Hepatocyte (in vitro differentiated cells): ENCODE data around the gene XBP1. TPM values are rescaled to one million over a fixed set of nuclear protein-coding genes. Genes with fewer than 3 reads are reported as not detected.

Source experiments
- DNase-seq: peaks from one replicate; pipeline ENCODE4 v3.0.0-alpha.2; 2016; ENCODE audit warnings: low spot score
- H2AFZ ChIP-seq: fragments of 200-600 bp; sonication (generic); 2 replicates; pipeline ENCODE4 v1.6.0; 2016; ENCODE audit warnings: antibody characterized with exemption, mild to moderate bottlenecking
- H3K27ac ChIP-seq: fragments of 200-600 bp; sonication (generic); 2 replicates; pipeline ENCODE4 v1.5.1; 2016; ENCODE audit warnings: mild to moderate bottlenecking
- H3K27me3 ChIP-seq: fragments of 200-600 bp; sonication (generic); 2 replicates; pipeline ENCODE4 v1.6.1; 2016
- H3K36me3 ChIP-seq: fragments of 200-600 bp; sonication (generic); replicated peaks from 2 replicates; pipeline ENCODE4 v1.5.1; 2016; ENCODE audit warnings: low read depth; ENCODE audit not compliant: insufficient read depth
- H3K4me1 ChIP-seq: fragments of 200-600 bp; sonication (generic); 2 replicates; pipeline ENCODE4 v1.5.1; 2016; ENCODE audit warnings: mild to moderate bottlenecking, moderate library complexity; ENCODE audit not compliant: insufficient read depth
- H3K4me2 ChIP-seq: fragments of 200-600 bp; sonication (generic); 2 replicates; pipeline ENCODE4 v1.6.0; 2016
- H3K4me3 ChIP-seq: fragments of 200-600 bp; sonication (generic); 2 replicates; pipeline ENCODE4 v1.5.1; 2016; ENCODE audit warnings: mild to moderate bottlenecking
- H3K79me2 ChIP-seq: fragments of 200-600 bp; sonication (generic); 2 replicates; pipeline ENCODE4 v1.6.0; 2017; ENCODE audit warnings: mild to moderate bottlenecking
- H3K9me2 ChIP-seq: fragments of 200-600 bp; sonication (generic); replicated peaks from 2 replicates; pipeline ENCODE4 v1.6.0; 2017; ENCODE audit warnings: mild to moderate bottlenecking; ENCODE audit not compliant: insufficient read depth
- H3K9me3 ChIP-seq: fragments of 200-600 bp; sonication (generic); 2 replicates; pipeline ENCODE4 v1.5.1; 2016; ENCODE audit warnings: low read depth, mild to moderate bottlenecking
- H4K20me1 ChIP-seq: fragments of 200-600 bp; sonication (generic); 2 replicates; pipeline ENCODE4 v1.6.0; 2016; ENCODE audit warnings: mild to moderate bottlenecking; ENCODE audit not compliant: insufficient read depth, poor library complexity, severe bottlenecking
- EZH2 ChIP-seq: fragments of 200-600 bp; sonication (generic); IDR thresholded peaks from 2 replicates; pipeline ENCODE4 v1.6.1; 2016; ENCODE audit warnings: antibody characterized with exemption, mild to moderate bottlenecking, borderline replicate concordance
- EZH2phosphoT487 ChIP-seq: fragments of 200-600 bp; sonication (generic); IDR thresholded peaks from one replicate; pipeline ENCODE4 v1.6.1; 2018; ENCODE audit warnings: antibody characterized with exemption, mild to moderate bottlenecking, low read depth, moderate library complexity; ENCODE audit not compliant: unreplicated experiment, severe bottlenecking
- WGBS: methylation state at CpG from one replicate; pipeline ENCODE4 v1.1.6; 2016; ENCODE audit warnings: low lambda C conversion rate; ENCODE audit errors: missing lambda C conversion rate; 5-methylcytosine and 5-hydroxymethylcytosine counted together
- polyA plus RNA-seq: library from polyadenylated mRNA; unstranded; fragments of >200 nt; fragmentation: Nextera tagmentation; extraction: Ambion mirVana; gene quantifications from 2 replicates; pipeline ENCODE4 v1.2.1, GENCODE V29; 2016
- total RNA-seq: library from RNA; depleted of rRNA; stranded (reverse); fragments of >200 nt; gene quantifications from 2 replicates; pipeline ENCODE4 v1.2.3, GENCODE V29; 2014
- TF ChIP-seq, protein P1 (sequence below): fragments of 200-600 bp; sonication (generic); IDR thresholded peaks from 2 replicates; pipeline ENCODE4 v1.5.1; 2016; ENCODE audit warnings: antibody characterized with exemption, mild to moderate bottlenecking; ENCODE audit not compliant: poor library complexity

XBP1 gene
- total and polyA plus RNA-seq, 2 experiments from 2014 or later = 351 to 376 TPM

DNA sequence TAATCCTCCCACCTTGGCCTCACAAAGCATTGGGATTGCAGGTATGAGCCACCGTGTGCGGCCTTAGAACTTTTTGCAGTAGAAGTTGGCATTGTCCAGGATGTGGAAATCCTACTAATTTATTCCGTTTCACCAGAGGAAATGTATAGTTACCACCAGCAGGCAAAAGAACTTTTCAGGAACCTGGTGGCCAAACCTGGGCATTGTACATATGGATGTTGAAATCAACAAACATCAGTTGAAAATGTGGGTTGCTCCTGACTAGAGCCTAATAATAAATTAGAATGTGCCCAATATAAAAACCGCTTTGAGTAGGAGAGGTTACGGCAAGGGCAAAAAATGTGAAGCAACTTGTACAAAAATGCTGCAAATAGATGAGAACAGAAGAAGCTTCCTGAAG is 40.7 kb upstream of the XBP1 start:
- DNase-seq = no peak
- H3K9me2 ChIP-seq = no peaks in the 10 kb centered on the region
- H4K20me1 ChIP-seq = no peaks in the 10 kb centered on the region
- no peaks in the 10 kb centered on the region for H3K4me1 ChIP-seq
- TF ChIP-seq EZH2phosphoT487 (no peak), EZH2 (no peak)
- TF ChIP-seq, protein P1, sequence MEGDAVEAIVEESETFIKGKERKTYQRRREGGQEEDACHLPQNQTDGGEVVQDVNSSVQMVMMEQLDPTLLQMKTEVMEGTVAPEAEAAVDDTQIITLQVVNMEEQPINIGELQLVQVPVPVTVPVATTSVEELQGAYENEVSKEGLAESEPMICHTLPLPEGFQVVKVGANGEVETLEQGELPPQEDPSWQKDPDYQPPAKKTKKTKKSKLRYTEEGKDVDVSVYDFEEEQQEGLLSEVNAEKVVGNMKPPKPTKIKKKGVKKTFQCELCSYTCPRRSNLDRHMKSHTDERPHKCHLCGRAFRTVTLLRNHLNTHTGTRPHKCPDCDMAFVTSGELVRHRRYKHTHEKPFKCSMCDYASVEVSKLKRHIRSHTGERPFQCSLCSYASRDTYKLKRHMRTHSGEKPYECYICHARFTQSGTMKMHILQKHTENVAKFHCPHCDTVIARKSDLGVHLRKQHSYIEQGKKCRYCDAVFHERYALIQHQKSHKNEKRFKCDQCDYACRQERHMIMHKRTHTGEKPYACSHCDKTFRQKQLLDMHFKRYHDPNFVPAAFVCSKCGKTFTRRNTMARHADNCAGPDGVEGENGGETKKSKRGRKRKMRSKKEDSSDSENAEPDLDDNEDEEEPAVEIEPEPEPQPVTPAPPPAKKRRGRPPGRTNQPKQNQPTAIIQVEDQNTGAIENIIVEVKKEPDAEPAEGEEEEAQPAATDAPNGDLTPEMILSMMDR = no peak
- no peaks in the 10 kb centered on the region for H3K27me3 ChIP-seq
- H3K4me3 ChIP-seq = no peak overlapping the region
- H3K4me2 ChIP-seq = no peak overlapping the region
- no peak overlapping the region for H2AFZ ChIP-seq
- no peaks in the 10 kb centered on the region for H3K79me2 ChIP-seq
- no peaks in the 10 kb centered on the region for H3K36me3 ChIP-seq
- H3K27ac ChIP-seq = no peak overlapping the region
- H3K9me3 ChIP-seq = no peaks in the 10 kb centered on the region
- WGBS = 93% methylated on average over 5 of the region's 5 CpGs

DNA sequence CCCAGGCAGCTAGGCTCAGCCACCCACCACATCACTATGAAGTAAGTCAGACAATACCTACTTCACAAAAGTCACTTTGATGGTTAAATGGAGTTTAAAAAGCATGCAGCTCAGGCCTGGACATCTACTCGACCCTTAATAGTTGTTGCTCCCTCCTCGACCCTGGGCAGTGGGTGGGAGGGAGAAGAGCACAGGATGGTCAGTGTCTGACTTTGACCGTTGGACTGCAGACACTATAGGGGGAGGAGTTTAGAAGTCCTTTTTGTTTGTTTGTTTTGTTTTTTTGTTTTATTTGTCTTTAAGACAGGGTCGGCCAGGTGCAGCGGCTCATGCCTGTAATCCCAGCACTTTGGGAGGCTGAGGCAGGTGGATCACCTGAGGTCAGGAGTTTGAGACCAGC is 38.6 kb upstream of the XBP1 start:
- H3K4me3 ChIP-seq = no peak overlapping the region
- 71% methylated on average over 5 of the region's 5 CpGs for WGBS
- no peak for DNase-seq
- H3K4me2 ChIP-seq = no peak overlapping the region
- no peaks in the 10 kb centered on the region for H3K4me1 ChIP-seq
- H2AFZ ChIP-seq = no peak overlapping the region
- H3K27ac ChIP-seq = no peak overlapping the region
- no peaks in the 10 kb centered on the region for H3K9me2 ChIP-seq
- H4K20me1 ChIP-seq = no peaks in the 10 kb centered on the region
- no peaks in the 10 kb centered on the region for H3K79me2 ChIP-seq
- no peaks in the 10 kb centered on the region for H3K36me3 ChIP-seq
- no peaks in the 10 kb centered on the region for H3K9me3 ChIP-seq
- TF ChIP-seq, protein P1 = no peak
- no peak for TF ChIP-seq EZH2
- no peak for TF ChIP-seq EZH2phosphoT487
- H3K27me3 ChIP-seq = no peaks in the 10 kb centered on the region

DNA sequence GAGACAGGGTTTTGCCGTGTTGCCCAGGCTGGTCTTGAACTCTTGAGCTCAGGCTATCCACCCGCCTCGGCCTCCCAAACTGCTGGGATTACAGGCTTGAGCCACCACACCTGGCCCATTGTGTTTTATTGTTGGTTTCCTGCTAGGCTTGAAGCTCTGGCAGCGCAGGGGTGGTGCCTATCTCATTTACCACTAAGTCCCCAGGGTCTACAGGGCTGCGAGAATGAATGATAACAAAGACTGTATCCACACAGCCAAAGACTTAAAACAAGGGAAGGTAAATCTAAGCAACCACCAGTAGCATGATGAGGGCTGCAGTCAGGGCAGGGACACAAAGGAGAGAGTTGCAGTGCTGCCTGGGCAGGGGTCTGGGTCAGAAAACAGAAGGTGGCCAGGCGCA is 37.3 kb upstream of the XBP1 start:
- no peak overlapping the region for H3K4me2 ChIP-seq
- no peak for TF ChIP-seq EZH2phosphoT487
- TF ChIP-seq, protein P1 = no peak
- no peak for TF ChIP-seq EZH2
- H3K27me3 ChIP-seq = no peaks in the 10 kb centered on the region
- WGBS = 73% methylated on average over 6 of the region's 6 CpGs
- no peak overlapping the region for H2AFZ ChIP-seq
- no peak overlapping the region for H3K27ac ChIP-seq
- H4K20me1 ChIP-seq = no peaks in the 10 kb centered on the region
- no peaks in the 10 kb centered on the region for H3K36me3 ChIP-seq
- no peaks in the 10 kb centered on the region for H3K4me1 ChIP-seq
- no peaks in the 10 kb centered on the region for H3K9me3 ChIP-seq
- no peak overlapping the region for H3K4me3 ChIP-seq
- DNase-seq = no peak
- no peaks in the 10 kb centered on the region for H3K79me2 ChIP-seq
- H3K9me2 ChIP-seq = no peaks in the 10 kb centered on the region
